ENCODE results near the gene KIF6.

The KIF6 gene

DNA sequence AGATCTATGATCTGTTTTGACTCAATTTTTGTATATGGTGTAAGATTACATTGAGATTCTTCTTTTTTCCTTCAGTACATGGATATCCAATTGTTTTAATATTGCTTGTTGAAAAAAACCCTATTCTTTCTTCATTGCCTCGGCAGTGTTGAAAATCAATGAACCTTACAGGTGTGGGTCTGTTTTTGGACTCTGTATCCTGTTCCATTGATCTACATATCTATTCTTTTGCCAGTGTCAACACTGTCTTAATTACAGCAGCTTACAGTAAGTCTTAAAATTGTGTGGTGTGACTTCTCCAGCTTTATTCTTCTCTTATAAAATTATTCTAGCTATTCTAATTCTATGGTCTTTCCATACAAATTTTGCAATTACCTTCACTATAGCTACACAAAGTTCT, 320.9 kb downstream of the KIF6 start:
- H3K4me1 Mint-ChIP-seq = peaks cover 9% of the 10 kb centered on the region
- CTCF ChIA-PET = no interaction called here
- H3K9me3 Mint-ChIP-seq = no peaks in the 10 kb centered on the region
- no peak overlapping the region for H3K4me3 Mint-ChIP-seq
- DNase-seq = no peak
- H3K27ac Mint-ChIP-seq = no peak overlapping the region
- no peaks in the 10 kb centered on the region for H3K27me3 Mint-ChIP-seq
- H3K36me3 Mint-ChIP-seq = no peaks in the 10 kb centered on the region

- CTCF ChIA-PET = no interaction called here
- Mint-ChIP-seq H3K27ac (no peak overlapping the region), H3K4me1 (peaks cover 9% of the 10 kb centered on the region), H3K4me3 (no peak overlapping the region), H3K36me3 (no peaks in the 10 kb centered on the region), H3K27me3 (no peaks in the 10 kb centered on the region), H3K9me3 (no peaks in the 10 kb centered on the region)
- no peak for DNase-seq
These were observed 321.9 kb downstream of the KIF6 start for GRCh38 chr6:39403304-39403703.

DNA sequence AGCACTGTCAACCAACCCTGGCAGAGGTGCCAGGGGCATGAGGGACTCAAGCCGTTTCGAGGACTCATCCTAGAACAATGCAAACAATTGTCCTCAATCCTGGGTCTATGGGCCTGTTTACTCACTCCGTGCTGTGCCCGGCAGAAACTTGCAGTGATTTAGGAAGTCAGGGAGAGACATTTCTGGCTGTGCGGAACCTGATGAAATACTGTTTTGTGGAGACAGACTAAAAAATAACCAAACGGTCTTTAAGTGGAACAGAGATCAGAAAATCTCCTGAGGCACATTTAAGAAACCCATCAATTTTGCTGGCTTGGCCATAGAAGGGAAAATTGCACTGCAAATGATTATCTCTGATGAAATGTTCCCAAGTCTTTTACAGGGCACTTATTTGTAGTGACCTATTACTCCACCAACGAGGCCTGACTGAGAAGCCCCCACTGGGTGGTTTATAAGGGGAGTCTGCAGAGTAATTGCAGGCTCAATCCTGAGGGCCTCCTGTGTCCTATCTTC, 322.9 kb downstream of the KIF6 start:
- Mint-ChIP-seq H3K36me3 (no peaks in the 10 kb centered on the region), H3K9me3 (no peaks in the 10 kb centered on the region)
- CTCF ChIA-PET = no interaction called here

DNA sequence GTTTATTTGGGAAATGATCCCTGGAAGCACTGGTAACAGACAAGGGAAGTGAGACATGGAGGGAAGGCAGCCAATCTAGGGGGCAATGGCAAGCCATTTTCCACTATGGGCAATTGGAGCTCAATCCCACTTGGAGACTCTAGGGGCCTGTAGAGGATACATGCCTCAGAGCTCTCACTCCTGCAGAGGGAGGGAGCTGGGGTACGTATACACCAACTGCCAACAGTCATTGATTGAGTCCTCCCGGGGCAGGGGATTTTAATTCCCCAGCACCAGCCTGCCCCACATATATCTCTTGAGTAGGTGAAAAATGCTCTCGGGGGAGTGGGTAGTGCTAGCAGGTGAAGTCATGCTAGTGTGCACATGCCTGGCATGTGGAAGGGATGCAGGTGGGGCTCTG, 323.8 kb downstream of the KIF6 start:
- no peak for DNase-seq
- Mint-ChIP-seq H3K9me3 (no peaks in the 10 kb centered on the region), H3K4me3 (no peak overlapping the region), H3K27me3 (peaks cover under 1% of the 10 kb centered on the region), H3K4me1 (peaks cover 4% of the 10 kb centered on the region), H3K36me3 (no peaks in the 10 kb centered on the region), H3K27ac (no peak overlapping the region)
- CTCF ChIA-PET = no interaction called here

More for the DNA sequence above, 322.9 kb downstream of the KIF6 start:
- no peak overlapping the region for H3K4me3 Mint-ChIP-seq
- no peaks in the 10 kb centered on the region for H3K27me3 Mint-ChIP-seq
- no peak overlapping the region for H3K27ac Mint-ChIP-seq
- peaks cover 9% of the 10 kb centered on the region for H3K4me1 Mint-ChIP-seq
- no peak for DNase-seq

GRCh38 chr6:39400026-39400425, 325.2 kb downstream of the KIF6 start:
- no peaks in the 10 kb centered on the region for H3K4me1 Mint-ChIP-seq
- CTCF ChIA-PET = no interaction called here
- no peaks in the 10 kb centered on the region for H3K36me3 Mint-ChIP-seq
- H3K27ac Mint-ChIP-seq = no peak overlapping the region
- H3K4me3 Mint-ChIP-seq = no peak overlapping the region
- peaks cover 4% of the 10 kb centered on the region for H3K27me3 Mint-ChIP-seq
- DNase-seq = no peak
- no peaks in the 10 kb centered on the region for H3K9me3 Mint-ChIP-seq

GRCh38 chr6:39396854-39397253, 328.4 kb downstream of the KIF6 start:
- no peaks in the 10 kb centered on the region for H3K4me1 Mint-ChIP-seq

DNA sequence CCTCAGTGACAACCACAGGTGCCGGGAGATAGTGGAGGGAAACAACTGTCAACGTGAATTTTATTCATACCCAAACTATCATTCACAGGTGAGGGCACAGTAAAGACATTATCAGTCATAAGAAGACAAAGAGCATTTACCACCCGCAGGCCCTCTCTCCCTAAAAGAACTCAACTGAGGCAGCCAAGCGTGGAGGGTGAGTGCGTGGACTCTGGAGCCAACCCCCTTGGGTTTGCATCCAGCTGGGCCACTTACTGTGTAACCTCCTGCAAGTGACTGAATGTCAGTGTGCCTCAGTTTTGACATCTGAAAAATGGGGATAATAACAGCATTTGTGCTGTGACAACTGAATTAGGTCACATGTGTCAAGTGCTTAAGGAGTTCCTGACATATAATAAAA, 332.1 kb downstream of the KIF6 start:
- Mint-ChIP-seq H3K9me3 (no peaks in the 10 kb centered on the region), H3K27ac (no peak overlapping the region), H3K27me3 (peaks cover 12% of the 10 kb centered on the region), H3K36me3 (no peaks in the 10 kb centered on the region), H3K4me3 (no peak overlapping the region), H3K4me1 (no peaks in the 10 kb centered on the region)
- CTCF ChIA-PET = no interaction called here
- DNase-seq = no peak

More at GRCh38 chr6:39396854-39397253, 328.4 kb downstream of the KIF6 start:
- peaks cover 4% of the 10 kb centered on the region for H3K27me3 Mint-ChIP-seq
- H3K4me3 Mint-ChIP-seq = no peak overlapping the region
- no peaks in the 10 kb centered on the region for H3K9me3 Mint-ChIP-seq
- CTCF ChIA-PET = no interaction called here
- no peak for DNase-seq
- no peak overlapping the region for H3K27ac Mint-ChIP-seq
- no peaks in the 10 kb centered on the region for H3K36me3 Mint-ChIP-seq

DNA sequence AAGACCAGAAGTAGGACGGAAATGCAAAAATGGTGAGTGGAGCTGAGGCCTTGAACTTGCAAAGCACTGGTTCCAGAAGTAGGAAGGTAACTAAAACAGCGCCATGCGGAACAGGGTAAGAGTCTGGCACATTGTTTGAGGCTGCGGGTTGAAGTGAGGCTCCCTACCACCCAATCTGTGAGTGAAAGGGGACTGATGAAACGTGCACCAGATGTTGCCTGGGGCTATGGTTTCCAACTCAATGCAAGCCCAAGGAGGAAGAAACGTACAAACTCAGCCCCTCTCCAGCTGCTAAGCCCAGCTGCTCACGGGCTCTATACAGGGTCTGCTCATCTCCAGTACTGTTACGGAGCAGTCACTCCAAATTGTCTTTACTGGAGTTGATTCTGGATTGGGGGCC, 334.0 kb downstream of the KIF6 start:
- peaks cover 9% of the 10 kb centered on the region for H3K27me3 Mint-ChIP-seq
- no peak overlapping the region for H3K27ac Mint-ChIP-seq
- H3K4me3 Mint-ChIP-seq = no peak overlapping the region
- CTCF ChIA-PET = no interaction called here
- no peaks in the 10 kb centered on the region for H3K9me3 Mint-ChIP-seq
- H3K36me3 Mint-ChIP-seq = no peaks in the 10 kb centered on the region
- H3K4me1 Mint-ChIP-seq = no peaks in the 10 kb centered on the region
- no peak for DNase-seq

DNA sequence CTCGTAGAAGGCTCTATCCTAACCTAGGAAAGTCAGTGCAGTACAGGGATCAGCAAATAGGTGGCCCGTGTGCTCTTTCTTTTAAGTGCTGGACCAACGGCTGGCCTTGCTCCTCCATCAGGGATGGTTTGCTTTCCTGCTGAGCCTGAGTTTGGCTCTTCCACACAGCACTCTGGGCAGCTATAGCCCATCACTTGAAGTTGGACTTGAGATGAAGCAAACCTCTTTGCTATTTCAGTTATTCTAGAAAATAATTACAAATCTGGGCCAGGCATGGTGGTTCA, 335.8 kb downstream of the KIF6 start:
- no peak overlapping the region for H3K27ac Mint-ChIP-seq
- no peaks in the 10 kb centered on the region for H3K9me3 Mint-ChIP-seq
- H3K27me3 Mint-ChIP-seq = peaks cover 14% of the 10 kb centered on the region
- H3K4me3 Mint-ChIP-seq = no peak overlapping the region
- no peaks in the 10 kb centered on the region for H3K4me1 Mint-ChIP-seq
- no peak for DNase-seq
- no peaks in the 10 kb centered on the region for H3K36me3 Mint-ChIP-seq
- CTCF ChIA-PET = no interaction called here

DNA sequence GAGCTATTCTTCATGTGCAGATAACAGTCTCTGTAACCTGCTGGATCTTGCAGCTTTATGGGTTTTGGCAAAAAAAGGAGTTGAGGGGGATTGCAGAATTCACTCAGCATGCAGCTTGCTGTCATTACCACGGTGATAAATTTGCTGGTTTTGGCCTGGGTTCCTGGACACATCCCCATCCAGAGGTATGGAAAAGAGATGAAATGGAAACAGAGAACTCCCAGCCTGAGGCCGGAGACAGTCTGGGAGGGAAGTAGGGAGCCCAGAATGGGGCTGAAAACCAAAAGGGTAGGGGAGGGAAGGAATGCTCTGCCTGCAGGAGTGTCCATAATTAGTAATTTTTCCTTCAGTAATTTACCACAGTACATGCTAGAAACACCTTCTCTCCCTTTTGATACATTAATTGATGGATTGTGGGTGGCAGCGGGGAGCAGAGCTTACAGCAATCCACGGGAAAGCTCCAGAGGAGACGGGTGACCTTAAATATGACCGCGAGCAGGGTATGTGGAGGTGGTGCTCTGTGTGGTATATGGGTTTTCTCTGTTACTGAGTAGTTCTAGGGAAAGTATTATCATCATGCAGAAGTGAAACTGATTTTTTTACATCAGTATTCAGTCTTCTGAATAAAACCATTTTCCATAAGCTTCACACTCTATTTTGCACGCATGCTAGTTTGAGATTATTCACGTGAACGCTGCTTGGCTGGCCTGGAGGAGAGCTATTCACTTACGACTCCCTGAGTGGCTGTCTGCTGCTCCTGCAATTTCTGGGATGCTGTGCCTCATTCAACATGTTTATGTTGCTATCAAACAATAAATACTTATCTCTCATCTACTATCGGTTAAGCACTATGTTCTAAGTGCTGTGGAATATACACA, 336.4 kb downstream of the KIF6 start:
- Mint-ChIP-seq H3K36me3 (no peaks in the 10 kb centered on the region), H3K4me1 (no peaks in the 10 kb centered on the region), H3K27me3 (peaks cover 14% of the 10 kb centered on the region), H3K4me3 (no peak overlapping the region), H3K27ac (no peak overlapping the region), H3K9me3 (no peaks in the 10 kb centered on the region)
- CTCF ChIA-PET = no interaction called here
- DNase-seq = no peak

DNA sequence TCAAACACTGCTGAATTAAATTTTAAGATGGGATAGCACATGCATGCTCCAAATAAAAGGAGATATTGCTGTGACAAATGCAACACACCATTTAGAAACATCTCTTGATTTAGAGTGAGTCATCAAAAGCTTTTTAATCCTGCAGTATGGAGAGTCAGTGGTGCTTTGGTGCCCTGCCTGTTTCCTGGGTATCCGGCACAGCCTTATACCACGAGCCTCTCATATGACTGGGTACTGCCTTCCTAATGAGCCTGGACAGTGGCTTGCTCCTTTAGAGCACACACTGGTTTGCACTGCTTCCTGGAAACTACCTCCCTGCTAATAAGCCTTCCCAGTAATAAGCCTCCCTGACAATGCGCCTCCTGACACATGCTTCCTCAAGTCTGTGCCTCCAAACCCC, 337.4 kb downstream of the KIF6 start:
- H3K9me3 Mint-ChIP-seq = no peaks in the 10 kb centered on the region
- CTCF ChIA-PET = no interaction called here
- no peak overlapping the region for H3K27ac Mint-ChIP-seq
- no peak overlapping the region for H3K4me3 Mint-ChIP-seq
- no peaks in the 10 kb centered on the region for H3K36me3 Mint-ChIP-seq
- H3K4me1 Mint-ChIP-seq = no peaks in the 10 kb centered on the region
- DNase-seq = no peak
- H3K27me3 Mint-ChIP-seq = peaks cover 14% of the 10 kb centered on the region

DNA sequence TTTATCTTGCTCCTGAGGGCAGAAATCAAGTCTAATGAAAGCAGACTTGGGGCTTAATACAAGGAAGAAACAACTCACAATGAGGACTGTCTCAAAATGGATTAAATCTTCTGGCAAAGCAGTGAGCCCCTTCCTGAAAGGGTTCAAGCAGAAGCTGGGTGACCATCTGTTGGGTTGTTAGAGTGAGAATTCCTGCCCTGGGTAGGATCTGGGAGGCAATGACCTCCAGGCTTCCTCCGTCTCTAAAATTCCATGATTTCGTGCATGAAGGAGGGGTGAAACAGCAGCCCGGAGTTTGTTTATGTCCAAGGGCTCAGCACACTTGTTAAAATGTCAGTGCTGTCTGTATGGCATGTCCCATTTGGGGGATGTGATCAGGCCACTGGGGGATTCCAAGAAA, 338.7 kb downstream of the KIF6 start:
- H3K4me1 Mint-ChIP-seq = no peaks in the 10 kb centered on the region
- H3K27ac Mint-ChIP-seq = no peak overlapping the region
- H3K27me3 Mint-ChIP-seq = peaks cover 14% of the 10 kb centered on the region
- no peak overlapping the region for H3K4me3 Mint-ChIP-seq
- no peaks in the 10 kb centered on the region for H3K9me3 Mint-ChIP-seq
- CTCF ChIA-PET = no interaction called here
- DNase-seq = no peak
- H3K36me3 Mint-ChIP-seq = no peaks in the 10 kb centered on the region

DNA sequence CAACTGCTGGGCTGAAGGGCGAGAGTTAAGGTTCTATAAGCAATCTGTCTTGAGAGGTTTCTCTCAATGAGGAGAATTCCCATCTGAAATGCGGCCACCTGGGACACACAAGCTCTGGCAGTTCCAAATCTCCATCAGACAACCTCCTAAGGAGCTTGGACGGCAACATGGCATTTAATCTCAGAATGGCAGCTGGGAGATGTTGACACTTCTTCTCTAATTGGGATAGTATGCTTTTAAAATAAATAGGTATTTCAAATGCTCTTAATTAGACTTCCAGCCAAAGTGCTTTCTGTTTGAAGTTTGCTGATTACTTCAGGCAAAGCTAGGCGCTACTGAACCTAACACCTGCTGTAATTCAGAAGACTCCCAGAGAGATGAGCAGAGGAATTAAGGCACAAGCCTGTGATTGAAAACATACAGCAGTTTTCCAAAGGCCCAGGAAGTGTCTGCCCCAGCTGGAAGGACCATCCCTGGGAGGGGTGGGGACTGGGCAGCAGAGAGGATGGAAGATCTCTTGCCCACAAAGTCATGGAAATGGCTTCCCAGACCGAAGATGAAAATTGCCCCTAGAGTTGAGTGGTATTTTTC, 343.6 kb downstream of the KIF6 start:
- DNase-seq = no peak
- no peaks in the 10 kb centered on the region for H3K4me1 Mint-ChIP-seq
- no peak overlapping the region for H3K4me3 Mint-ChIP-seq
- no peaks in the 10 kb centered on the region for H3K36me3 Mint-ChIP-seq
- peaks cover 6% of the 10 kb centered on the region for H3K27me3 Mint-ChIP-seq
- CTCF ChIA-PET = interaction anchor here (0.6 kb wide), 1 partner anchor 524 kb away, joined by 3 read pairs; no protein-coding TSS in a partner anchor
- H3K9me3 Mint-ChIP-seq = no peaks in the 10 kb centered on the region
- H3K27ac Mint-ChIP-seq = no peak overlapping the region

DNA sequence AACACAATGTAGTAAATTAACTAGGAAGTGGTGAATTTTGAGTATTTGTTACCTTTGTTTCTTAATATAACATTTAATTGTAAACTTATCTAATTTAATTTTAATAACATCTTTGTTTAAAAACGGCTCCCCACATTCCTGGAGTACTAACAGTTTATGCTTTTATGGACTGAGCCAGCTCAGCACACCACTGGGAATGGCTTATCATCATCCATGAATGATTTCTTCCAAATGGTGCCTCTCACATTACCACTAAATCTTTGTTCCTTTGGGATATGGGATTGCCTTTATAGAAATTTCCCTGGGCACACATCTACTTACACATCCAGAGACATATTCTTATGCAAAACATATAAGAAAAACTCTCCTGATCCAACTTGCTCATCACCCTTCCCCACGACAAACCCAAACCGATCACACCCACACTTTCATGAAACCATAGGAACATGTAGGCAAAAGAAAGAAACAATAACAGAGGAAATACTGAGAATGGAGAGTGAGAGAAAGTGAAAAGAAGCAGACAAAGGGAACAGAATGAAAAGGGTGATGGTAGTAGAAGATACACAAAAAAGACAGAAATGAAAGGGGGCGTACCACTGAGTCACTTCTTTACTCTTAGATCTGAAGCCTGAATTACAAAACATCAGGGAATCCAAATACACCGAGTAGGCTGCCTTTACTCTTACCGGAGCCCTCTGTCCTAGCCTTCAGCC, 344.2 kb downstream of the KIF6 start:
- CTCF ChIA-PET = no interaction called here
- Mint-ChIP-seq H3K27me3 (peaks cover 6% of the 10 kb centered on the region), H3K9me3 (no peaks in the 10 kb centered on the region), H3K36me3 (no peaks in the 10 kb centered on the region), H3K4me1 (no peaks in the 10 kb centered on the region), H3K27ac (no peak overlapping the region), H3K4me3 (no peak overlapping the region)
- DNase-seq = no peak

DNA sequence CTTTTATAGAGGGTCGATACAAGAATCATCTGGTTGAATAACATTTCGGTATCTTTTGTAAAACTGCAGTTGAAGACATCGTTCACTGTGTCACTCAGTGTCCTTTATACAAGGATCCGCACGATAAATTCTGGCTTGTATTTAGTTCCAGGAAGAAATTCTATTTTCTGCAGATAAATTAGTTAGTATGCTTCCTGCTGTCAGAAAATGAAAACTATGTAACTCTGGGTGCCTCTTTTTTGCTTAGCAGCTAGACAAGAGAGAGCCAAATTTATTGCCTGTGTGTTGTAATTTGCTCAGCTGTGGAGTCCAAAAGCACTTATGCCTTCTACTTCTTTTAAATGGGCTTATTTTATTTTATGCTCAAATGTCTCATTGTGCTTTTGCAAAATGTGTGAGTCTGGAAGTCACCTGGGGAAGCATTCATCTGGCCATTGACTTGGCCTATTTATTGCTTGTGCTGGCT, 346.2 kb downstream of the KIF6 start:
- Mint-ChIP-seq H3K27me3 (no peaks in the 10 kb centered on the region), H3K36me3 (no peaks in the 10 kb centered on the region), H3K27ac (no peak overlapping the region), H3K4me1 (no peaks in the 10 kb centered on the region), H3K4me3 (no peak overlapping the region), H3K9me3 (no peaks in the 10 kb centered on the region)
- DNase-seq = no peak
- CTCF ChIA-PET = no interaction called here
